DMS114 treated with DMSO at 0.1 percent for 48 hours (cell line): ENCODE measurements around the gene ZNF592.
"Not testable (repeated sequence)": the region's sequence is repeated elsewhere in the genome, so short reads cannot be mapped to it uniquely, and the experiment has no call there.

Source experiments
- DNase-seq: peaks from one replicate; lab custom pipeline; 2025; ENCODE audit not compliant: unreplicated experiment; lab: John Stamatoyannopoulos, UW

The ZNF592 gene

DNA sequence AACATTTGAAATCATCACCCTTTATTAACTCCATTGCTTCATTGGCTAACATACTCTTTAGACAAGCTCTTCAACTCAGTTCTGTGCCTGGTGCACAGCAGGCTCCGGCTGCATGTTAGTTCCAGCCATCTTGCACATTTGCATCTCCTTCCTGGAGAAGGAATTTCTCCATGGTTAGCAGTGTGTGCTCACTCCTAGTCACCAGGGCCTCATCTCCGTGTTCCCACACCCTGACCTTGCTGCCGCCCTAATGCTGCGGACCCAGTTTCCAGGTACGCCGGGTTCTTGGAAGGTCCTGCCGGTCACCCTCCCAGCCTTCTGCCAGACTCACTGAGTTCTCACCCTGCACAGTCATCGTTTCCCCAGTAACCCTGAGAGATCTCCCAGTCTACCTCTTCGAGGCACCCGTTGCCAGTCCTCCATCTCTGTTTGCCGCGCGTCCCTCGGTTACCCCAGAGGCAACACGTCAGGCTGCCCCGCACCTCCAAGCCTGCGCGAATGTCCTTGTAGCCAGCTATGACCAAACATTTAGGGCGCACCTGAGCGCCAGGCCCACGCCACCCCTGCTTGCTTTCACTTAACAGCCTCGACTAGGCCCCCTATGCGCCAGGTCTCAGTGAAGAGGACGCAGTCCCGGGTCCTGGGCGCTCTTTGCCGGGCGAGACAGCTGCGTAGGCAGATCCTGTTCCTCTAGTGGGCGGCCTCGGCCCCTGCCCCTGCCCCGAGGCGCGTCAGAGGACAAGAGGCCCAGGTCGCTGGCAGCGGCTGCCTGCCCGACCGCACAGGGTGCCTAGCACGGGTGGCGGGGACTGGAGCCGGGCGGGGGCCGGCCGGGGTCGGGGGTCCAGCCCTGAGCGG, 747 bp upstream of the ZNF592 start:
- peak; percentile 60 for DNase-seq

DNA sequence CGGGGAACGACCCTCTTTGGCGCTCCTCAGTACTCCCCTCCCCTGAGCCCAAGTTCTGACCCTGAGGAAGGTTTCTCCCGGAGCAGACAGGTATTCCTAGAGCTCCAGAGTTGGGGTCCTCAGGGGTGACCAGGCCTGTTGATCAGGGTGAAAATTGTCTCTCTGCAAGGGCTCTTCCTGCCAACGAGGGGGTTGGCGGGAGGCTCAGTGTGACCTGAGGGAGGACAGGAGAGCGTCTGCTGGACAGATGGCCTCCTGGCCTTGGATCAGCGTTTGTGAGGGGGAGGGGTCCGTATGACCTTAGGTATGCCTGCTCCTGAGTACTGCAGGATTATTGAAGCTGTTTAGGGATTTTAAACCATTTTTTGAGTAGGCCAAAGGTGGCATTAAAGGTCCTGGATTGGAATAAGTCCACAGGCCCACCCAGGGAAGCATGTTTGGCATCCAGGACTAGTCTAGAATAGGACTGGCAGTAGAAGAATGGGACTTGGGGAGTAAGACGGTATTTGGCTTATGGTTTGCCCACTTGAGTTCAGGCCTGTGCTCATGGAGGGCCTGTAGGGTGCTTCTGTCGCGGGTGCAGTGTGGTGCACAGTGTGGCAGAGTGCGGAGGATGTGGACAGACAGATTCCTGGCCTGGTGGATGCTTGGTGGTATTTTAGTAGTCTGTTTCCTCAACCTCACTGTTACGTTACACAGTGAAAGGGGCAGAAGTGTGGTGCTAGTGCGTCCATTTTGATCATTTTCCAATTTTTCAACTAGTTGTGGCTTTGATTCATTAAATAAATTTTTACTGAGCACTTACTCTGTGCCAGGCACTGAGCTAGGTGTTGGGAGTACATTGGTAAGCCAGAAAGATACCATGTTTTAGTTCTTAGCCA, 959 bp downstream of the ZNF592 start:
- peak; percentile 29 for DNase-seq

DNA sequence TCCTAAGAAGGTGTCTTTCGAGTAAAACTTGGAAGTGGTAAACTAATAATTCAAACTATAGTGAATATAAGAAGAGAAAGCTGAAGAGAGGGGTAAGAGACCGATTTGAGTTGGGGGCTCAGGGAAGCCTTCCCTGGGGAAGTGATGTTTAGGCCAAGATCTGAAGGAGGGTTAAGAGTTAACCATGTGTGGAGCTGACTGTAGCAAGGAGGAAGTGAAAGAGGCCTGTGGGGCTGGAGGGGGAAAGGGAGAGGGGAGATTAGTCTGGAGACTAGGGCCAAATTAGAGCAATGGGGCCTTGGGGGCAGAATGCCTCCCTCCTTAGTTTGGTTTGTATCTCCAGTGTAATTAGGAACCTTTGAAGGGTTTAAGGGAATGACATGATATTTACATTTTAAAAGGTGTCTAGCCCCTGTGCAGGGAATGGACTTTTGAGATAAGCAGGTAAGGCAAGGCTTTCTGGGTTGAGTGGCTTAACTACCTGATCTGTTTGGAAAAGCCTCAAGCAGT, 2.2 kb downstream of the ZNF592 start:
- DNase-seq, result no peak

DNA sequence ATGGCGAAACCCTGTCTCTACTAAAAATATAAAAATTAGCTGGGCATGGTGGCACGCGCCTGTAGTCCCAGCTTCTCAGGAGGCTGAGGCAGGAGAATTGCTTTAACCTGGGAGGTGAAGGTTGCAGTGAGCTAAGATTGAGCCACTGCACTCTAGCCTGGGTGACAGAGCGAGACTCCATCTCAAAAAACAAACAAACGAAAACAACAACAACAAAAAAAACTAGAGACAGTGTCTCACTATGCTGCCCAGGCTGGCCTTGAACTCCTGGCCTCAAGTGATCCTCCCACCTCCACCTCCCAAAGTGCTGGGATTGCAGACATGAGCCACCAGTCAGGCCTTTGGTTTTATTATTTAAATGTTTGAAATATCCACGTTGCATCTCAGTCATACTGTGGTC, 3.3 kb downstream of the ZNF592 start:
- not testable (repeated sequence) for DNase-seq

DNA sequence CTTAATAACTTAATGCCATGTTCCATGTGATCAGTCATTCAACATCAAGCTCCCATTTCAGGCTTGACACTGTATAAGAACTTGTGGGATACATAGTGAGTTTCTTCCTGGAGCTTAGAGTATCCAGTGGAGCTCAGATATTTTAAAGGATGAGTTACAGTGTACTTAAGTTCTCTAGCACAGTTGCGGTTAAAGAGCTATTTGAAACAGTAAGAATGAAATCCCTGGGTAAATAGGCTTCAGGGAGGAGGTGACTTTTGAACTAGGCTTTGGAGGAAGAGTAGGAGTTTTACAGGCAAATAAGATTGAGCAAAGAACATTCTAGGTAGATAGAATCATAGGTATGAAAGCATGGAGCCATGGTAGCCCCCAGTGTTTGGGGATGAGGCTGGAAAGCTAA, 3.8 kb downstream of the ZNF592 start:
- no peak for DNase-seq

DNA sequence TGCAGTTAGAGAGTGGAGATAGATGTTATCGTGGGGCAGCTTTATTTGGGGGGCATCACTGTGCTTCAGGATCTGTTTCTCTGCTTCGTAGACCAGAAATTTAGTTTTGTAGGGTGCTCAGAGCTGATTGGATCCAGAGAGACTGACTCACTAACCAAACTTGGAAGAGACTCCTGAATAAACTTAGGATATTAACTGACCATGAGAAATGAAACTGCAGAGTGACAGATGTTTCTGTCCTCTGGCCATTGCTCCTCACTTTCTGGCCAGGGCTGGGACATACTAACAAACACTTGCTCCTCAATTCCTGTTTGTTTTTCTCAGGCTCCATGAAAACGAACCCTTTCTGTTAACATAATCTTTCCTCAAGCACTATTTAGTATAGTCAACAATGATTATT, 4.3 kb downstream of the ZNF592 start:
- DNase-seq, result no peak

DNA sequence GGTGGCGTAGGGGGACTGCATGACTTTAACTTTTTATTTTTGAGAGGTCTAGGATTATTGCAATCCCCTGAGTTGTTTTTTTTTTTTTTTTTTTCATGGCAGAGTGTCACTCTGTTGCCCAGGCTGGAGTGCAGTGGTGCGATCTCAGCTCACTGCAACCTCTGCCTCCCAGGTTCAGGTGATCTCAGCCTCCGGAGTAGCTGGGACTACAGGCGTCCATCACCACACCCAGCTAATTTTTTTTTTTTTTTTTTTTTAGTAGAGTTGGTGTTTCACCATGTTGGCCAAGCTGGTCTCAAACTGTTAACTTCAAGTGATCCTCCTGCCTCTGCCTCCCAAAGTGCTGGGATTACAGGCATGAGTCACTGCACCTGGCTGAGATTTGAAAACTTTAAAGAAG, 6.5 kb downstream of the ZNF592 start:
- not testable (repeated sequence) for DNase-seq

DNA sequence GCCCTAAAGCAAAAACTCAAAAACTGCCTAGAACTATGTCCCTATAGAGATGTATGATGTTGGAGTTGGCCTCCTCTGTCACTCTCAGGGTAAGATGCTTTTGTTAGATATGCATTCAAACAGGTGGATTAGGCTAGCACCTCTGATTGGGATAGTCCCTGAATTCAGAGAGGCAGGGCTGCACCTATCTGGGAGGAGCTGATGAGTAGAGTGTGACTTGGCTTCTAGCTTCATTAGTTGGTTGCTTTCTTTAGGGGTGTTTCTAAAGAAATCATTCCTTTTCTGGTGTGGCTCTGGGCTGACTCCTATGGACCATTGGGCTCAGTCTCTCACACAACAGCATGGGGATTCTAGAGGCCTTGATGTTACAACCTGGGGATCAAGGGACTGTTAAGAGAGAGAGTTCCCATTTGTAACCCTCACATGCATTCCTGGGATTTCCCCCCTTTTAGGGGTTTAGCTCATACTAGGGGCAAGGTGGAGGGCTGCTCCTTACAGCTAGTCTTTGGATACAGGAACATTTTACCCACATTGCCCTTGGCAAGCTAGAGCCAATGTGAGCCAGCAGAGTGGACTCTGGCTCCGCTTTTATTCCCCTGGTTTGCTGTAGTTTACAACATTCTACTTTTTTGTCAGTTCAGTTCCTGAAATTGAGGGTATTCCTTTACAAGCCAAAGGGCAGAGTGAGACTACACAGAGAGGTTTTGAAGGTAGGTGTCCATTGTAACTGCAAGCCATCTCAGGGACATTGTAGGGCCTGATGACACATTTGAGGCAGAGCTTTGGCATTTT, 7.5 kb downstream of the ZNF592 start:
- no peak for DNase-seq

DNA sequence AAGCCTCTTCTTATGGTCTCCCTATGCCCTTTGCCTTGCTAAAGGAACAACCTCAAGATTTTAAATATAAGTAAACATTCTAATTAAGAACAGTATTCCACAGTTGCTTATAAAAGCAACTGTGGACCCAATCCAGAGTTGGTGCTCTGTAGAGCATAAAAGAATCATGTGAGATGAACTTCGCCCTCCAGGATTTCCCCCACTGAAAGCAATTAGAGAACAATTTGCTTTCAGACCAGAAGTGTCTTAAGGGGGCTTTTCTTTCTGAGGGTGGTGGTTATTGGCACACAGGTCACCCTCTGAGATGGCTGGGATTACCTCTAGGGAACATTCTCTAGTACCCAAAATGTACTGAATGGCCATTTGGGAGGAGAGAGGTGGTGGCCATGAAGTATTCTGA, 10.6 kb downstream of the ZNF592 start:
- DNase-seq, result no peak

DNA sequence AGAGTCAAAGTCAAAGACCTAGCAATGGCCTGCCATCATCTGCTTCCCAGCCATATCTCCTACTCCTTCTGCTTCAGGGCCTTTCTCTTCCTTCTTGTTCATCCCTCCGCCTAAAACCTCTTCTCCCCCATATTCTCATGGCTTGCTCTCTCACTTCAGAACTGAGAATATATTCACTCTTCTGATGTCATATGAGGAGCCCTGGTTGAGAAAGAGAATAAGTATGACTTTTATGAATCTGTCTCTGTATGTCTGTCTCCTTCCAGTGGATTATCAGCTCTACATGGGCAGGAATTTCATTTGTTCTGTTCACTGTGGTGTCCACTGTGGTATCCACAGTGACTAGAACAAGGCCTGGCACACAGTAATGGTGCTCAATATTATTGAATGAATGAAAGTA, 11.8 kb downstream of the ZNF592 start:
- no peak for DNase-seq

DNA sequence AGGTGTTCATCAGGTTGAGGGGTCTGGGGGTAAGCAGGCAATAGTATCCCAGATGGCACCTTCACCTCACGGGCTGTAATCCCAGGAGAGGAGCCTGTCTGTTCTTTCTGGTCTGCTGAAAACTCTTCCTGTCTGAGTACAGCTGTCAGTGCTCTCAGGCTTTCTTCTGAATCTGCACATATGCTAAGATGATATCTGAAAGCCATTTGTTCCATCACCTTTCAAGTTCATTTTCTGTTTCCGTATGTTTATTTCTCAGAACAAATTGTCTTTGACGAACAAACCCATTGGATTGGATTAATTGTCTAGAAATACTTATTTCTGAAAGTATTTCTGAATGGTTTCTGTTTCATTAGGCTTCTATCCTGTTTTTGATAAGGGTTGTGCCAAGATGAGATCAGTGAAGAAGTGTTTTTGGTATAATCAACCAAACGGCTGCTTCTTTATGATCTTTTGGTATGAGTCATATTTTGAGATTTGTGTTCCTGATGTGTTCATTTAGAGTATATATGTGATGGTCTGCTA, 13.3 kb downstream of the ZNF592 start:
- DNase-seq, result no peak

DNA sequence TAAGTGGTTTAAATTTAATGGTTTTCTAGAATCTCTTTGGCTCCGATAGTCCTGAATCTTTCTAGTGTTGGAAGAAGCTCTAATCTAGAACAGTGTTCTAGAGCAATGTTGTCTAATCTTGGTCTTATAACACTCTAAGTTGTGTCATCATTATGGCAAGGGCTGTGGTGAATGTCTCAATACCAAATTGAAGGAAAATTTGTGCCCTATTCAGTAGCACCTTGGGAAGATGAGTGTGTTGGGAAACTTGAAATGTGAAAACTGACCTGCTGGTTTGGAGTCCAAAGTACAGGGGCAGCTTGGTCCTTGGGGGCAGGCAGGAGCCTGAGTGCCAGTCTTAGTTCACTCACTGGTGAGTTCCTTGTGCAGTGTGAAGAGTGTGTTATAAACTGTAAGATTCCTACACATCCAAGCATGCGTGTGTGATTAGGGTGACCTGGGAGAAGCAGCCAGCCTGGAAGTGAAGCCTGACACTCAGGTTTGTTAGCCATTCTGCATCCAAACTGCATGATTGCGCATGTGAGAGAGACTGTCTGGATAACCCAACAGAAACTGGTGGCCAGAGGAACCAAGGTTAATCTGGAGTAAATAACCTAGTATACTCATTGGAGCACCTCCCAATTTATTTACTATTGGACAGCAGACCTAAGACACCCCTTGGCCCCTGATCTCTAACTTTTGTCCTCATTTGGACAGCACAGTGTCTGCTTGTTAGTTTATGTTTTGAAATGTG, 14.6 kb downstream of the ZNF592 start:
- no peak for DNase-seq

DNA sequence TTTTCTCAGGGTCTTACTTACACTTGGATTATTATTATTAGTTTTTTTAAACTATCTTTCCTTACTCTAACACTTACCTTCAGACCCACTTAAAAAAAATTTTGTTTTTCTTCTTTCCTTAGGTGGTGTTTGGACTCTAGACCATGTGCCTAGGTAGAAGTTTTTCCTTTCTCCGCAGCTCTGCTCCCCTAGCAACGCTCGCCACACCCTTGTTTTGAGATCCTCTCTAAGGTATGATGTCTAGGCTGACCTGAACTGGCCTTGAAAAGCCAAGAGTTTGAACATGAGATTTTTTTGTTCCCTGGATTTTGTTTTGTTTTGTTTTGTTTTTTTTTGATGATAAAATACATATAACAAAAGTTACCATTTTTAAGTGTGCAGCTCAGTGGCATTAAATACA, 16.2 kb downstream of the ZNF592 start:
- DNase-seq, result no peak

DNA sequence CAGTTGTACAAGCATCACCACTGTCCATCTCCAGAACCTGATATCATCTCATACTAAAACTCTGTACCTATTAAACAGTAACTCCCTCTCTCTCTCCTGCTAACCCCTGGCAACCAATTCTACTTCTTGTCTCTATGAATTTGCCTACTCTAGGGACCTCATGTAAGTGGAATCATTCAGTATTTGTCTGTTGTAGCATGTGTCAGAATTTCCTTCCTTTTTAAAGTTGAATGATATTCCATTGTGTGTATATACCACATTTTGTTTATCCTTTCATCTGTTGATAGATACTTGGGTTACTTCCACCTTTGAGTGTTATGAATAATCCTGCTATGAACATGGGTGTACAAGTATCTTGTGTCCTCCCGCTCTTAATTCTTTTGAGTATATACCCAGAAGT, 16.6 kb downstream of the ZNF592 start:
- DNase-seq, result no peak

DNA sequence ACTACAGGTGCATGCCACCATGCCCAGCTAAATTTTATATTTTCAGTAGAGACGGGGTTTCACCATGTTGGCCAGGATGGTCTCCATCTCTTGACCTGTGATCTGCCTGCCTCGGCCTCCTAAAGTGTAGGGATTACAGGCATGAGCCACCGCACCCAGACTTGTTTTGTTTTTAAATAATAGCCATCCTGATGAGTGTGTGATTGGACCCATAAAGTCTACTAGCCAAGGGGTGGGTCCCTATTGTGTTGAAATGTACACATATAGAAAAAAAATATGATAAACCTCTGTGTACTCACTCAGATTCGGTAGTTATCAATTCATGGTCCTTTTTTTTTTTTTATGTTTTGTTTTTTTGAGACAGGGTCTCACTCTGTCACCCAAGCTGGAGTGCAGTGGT, 17.3 kb downstream of the ZNF592 start:
- no peak for DNase-seq

DNA sequence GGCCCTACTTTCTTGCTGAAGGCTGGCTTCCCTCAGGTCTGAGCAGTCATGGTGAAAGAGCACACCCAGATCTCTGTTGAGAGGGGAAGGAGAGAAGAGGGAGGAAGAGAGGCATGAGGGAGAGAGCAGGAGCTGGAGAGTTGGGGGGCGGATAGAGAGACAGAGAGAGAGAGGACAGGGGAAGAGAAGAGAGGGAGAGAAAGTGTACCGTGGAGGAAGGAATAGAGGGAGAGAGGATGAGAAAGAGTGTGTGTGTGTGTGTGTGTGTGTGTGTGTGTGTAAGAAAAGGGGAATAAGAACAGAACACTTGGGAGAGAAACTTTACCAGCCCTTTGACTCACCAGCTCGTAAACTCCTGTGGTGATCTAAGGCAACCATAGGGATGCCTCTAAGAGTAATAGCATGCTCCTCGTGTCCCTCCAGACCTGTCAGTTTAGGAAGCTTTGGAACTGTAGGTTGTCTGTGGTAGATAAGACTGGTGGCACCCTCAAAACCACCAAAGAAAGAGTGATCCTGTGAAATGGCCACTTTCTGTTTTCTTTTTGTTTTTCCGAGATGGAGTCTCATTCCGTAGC, 18.2 kb downstream of the ZNF592 start:
- no peak for DNase-seq

DNA sequence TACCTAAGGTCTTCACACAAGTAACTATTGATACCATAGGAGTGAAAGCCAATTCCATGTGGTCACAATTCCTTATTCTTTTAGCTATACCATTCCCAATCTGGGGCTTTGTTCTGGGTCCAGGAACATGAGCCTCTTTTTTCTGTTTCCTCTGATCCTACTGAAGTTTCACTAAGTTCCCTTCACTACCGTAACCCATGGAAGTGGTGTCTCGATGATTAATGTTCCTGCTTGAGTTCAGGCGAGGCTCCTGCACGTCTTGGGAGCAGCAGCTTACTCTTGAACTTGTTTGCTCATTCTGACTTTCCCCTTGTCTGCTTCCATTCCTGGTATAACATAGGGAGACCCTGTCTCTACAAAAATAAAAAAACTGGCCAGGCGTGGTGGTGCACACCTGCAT, 23.6 kb downstream of the ZNF592 start:
- DNase-seq, result no peak

DNA sequence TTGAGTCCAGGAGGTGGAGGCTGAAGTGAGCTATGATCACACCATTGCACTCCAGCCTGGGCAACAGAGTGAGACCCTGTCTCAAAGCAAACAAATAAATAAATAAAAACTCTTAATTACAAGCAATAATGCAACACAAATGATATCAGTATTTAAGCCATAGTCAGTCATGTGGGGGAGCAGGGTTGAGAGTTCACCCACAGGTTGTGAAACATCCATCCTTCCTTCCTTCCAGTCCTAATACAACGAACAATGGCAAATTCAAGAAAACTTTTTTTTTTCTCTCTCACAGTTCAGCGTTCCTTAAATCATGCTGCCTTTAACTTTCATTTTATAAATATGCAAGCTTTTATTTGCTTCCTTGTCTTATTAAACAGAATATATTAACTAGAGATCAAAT, 24.1 kb downstream of the ZNF592 start:
- DNase-seq, result no peak

DNA sequence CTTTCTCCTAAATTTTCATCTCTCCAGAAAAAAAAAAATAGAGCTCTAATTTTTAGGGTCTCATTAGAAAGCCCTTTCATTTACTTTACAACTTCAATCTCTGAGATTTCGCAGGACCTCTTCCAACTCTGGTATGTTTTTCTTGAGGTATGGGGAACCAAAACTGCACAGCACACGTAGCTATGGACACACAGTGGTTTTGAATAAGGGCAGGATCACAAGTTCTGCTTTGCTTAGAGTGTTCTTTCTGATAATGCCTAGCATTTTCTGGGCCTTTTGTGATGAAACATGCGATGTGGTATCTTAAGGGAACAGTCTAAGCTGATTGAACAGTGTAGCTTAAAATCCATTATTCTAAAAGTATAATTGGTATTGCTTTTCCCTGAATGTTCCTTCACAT, 25.3 kb downstream of the ZNF592 start:
- no peak for DNase-seq

DNA sequence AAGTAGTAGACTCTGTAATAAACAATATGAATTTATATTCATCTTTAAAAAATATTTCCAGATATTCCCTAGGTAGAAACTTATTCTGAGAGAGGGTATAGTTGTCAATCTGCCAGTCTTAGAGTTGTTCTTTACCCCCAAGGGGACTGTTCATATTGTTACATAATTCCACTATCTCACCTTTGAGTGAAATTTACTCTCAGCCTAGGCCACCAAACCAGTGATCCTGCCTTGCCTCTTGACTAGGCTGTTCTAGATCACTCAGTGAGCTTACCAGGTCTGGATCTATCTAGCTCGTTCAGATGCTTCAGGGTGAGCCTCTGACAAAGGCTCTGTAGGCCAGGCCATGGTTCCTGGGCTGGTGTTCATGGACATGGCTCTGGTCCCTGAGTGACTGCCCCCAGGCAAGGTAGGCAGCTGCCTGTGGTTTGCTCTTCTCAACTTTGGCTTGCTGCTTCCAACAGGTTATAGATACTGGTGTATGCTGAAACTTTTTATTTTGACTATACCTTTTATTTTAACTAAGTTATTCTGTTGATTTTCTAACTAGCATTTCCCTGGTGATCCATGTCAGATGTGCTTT, 27.6 kb downstream of the ZNF592 start:
- DNase-seq, result no peak
